PC-3 (cell line): ENCODE data around the gene ATOH8. TPM values are rescaled to one million over a fixed set of nuclear protein-coding genes. Genes with fewer than 3 reads are reported as not detected.

Source experiments
- ATAC-seq: fragments of 200-7000 bp; cut with Tn5 transposase; 2 replicates; pipeline ENCODE4 v1.9.1; 2020; ENCODE audit warnings: mild to moderate bottlenecking, moderate library complexity
- BruUV-seq: library from RNA; stranded (reverse); fragments of 400-500 nt; replicated peaks from 2 replicates; lab custom pipeline; 2021; lab: Mats Ljungman, UMichigan
- CTCF ChIA-PET: fragments of 300-600 bp; sonication (Branson Sonifier 250); formaldehyde crosslinking; loops from one replicate; lab custom pipeline; 2022; ENCODE audit warnings: antibody characterized with exemption; lab: Charles Lee
- POLR2A ChIA-PET: fragments of 300-600 bp; sonication (Branson Sonifier 250); formaldehyde crosslinking; loops from one replicate; lab custom pipeline; 2022; ENCODE audit warnings: antibody characterized with exemption; ENCODE audit not compliant: unreplicated experiment; lab: Charles Lee
- DNase-seq: peaks from one replicate; pipeline ENCODE4 v3.0.0-alpha.2; 2015
- H2AFZ ChIP-seq: fragments of 300-600 bp; sonication (generic); 2 replicates; pipeline ENCODE4 v1.6.0; 2016; ENCODE audit warnings: antibody characterized with exemption, low read length
- H3F3A ChIP-seq: fragments of 300-600 bp; sonication (generic); one replicate; pipeline ENCODE4 v1.6.0; 2017; ENCODE audit warnings: antibody characterized with exemption, low read length, control low read depth, mild to moderate bottlenecking; ENCODE audit not compliant: unreplicated experiment
- H3K27ac ChIP-seq: fragments of 300-600 bp; sonication (generic); 2 replicates; pipeline ENCODE4 v1.5.1; 2016; ENCODE audit warnings: mild to moderate bottlenecking, low read length
- H3K27me3 ChIP-seq: fragments of 300-600 bp; sonication (generic); 2 replicates; pipeline ENCODE4 v1.6.1; 2016; ENCODE audit warnings: low read length, mixed read lengths
- H3K36me3 ChIP-seq: fragments of 300-600 bp; sonication (generic); 2 replicates; pipeline ENCODE4 v1.6.1; 2016; ENCODE audit warnings: low read depth, mixed run types, low read length, mixed read lengths
- H3K4me1 ChIP-seq: fragments of 300-600 bp; sonication (generic); 2 replicates; pipeline ENCODE4 v1.5.1; 2016; ENCODE audit warnings: low read length; ENCODE audit not compliant: insufficient read depth
- H3K4me2 ChIP-seq: fragments of 300-600 bp; sonication (generic); 2 replicates; pipeline ENCODE4 v1.6.0; 2016; ENCODE audit warnings: low read length
- H3K4me3 ChIP-seq: fragments of 300-600 bp; sonication (generic); 2 replicates; pipeline ENCODE4 v1.5.1; 2016; ENCODE audit warnings: mild to moderate bottlenecking, low read length, mixed read lengths
- H3K79me2 ChIP-seq: fragments of 300-600 bp; sonication (generic); 2 replicates; pipeline ENCODE4 v1.6.1; 2017; ENCODE audit warnings: low read length, mixed read lengths
- H3K9ac ChIP-seq: fragments of 300-600 bp; sonication (generic); 2 replicates; pipeline ENCODE4 v1.6.0; 2016; ENCODE audit warnings: mild to moderate bottlenecking, low read length
- H3K9me2 ChIP-seq: fragments of 300-600 bp; sonication (generic); replicated peaks from 2 replicates; pipeline ENCODE4 v1.6.1; 2016; ENCODE audit warnings: mixed run types, low read length, mixed read lengths
- H3K9me3 ChIP-seq: fragments of 300-600 bp; sonication (generic); 2 replicates; pipeline ENCODE4 v1.6.1; 2016; ENCODE audit warnings: low read length, mixed read lengths
- H4K20me1 ChIP-seq: fragments of 300-600 bp; sonication (generic); 2 replicates; pipeline ENCODE4 v1.6.1; 2016; ENCODE audit warnings: low read length, mixed read lengths
- CTCF ChIP-seq: fragments of 300-600 bp; sonication (generic); conservative IDR thresholded peaks from 2 replicates; pipeline ENCODE4 v1.5.1; 2017; ENCODE audit warnings: antibody characterized with exemption, low read depth, mild to moderate bottlenecking, low read length
- EZH2 ChIP-seq: fragments of 300-600 bp; sonication (generic); IDR thresholded peaks from one replicate; pipeline ENCODE4 v1.6.1; 2017; ENCODE audit warnings: antibody characterized with exemption, mild to moderate bottlenecking, low read length; ENCODE audit not compliant: unreplicated experiment
- EZH2phosphoT487 ChIP-seq: fragments of 300-600 bp; sonication (generic); IDR thresholded peaks from 2 replicates; pipeline ENCODE4 v1.6.1; 2018; ENCODE audit warnings: mild to moderate bottlenecking, antibody characterized with exemption, low read length, borderline replicate concordance
- intact Hi-C: fragments of 100-400 bp; cut with micrococcal nuclease; formaldehyde crosslinking; loops from 2 replicates; pipeline ENCODE4 v1.9.0; 2023
- total RNA-seq: library from RNA; depleted of rRNA; stranded (reverse); fragments of >200 nt; gene quantifications from 2 replicates; pipeline ENCODE4 v1.2.3, GENCODE V29; 2014

Gene ATOH8
- total RNA-seq, 1 experiment from 2014 or later: 0.04 TPM

- DNase-seq (peak; percentile 22), ATAC-seq (no peak)
- Histone ChIP-seq H3K9me2 (no peaks in the 10 kb centered on the region), H3K79me2 (no peaks in the 10 kb centered on the region), H4K20me1 (no peaks in the 10 kb centered on the region), H3F3A (no peaks in the 10 kb centered on the region), H3K9ac (no peak overlapping the region), H3K36me3 (no peaks in the 10 kb centered on the region), H3K27me3 (no peaks in the 10 kb centered on the region), H3K4me2 (no peak overlapping the region), H2AFZ (no peak overlapping the region), H3K27ac (no peak overlapping the region), H3K9me3 (no peaks in the 10 kb centered on the region), H3K4me1 (peaks cover 11% of the 10 kb centered on the region), H3K4me3 (no peak overlapping the region)
- TF ChIP-seq EZH2phosphoT487 (no peak), EZH2 (no peak), CTCF (no peak)
- intact Hi-C loops: no loop called here
- ChIA-PET POLR2A (no interaction called here), CTCF (no interaction called here)
- no TSS peak for BruUV-seq
Measured at GRCh38 chr2:85737481-85737880, 16.3 kb upstream of the ATOH8 start.

- no peak overlapping the region for H3K4me2 ChIP-seq
- intact Hi-C loops: no loop called here
- no peak for TF ChIP-seq EZH2
- no peak for TF ChIP-seq CTCF
- no peak for TF ChIP-seq EZH2phosphoT487
- H3K27ac ChIP-seq: no peak overlapping the region
- H3K4me1 ChIP-seq: peaks cover 16% of the 10 kb centered on the region
- no peak overlapping the region for H3K4me3 ChIP-seq
- no peak overlapping the region for H3K9ac ChIP-seq
- ChIA-PET CTCF (no interaction called here), POLR2A (no interaction called here)
- H3K9me2 ChIP-seq: no peaks in the 10 kb centered on the region
- no peaks in the 10 kb centered on the region for H4K20me1 ChIP-seq
- H3K9me3 ChIP-seq: no peaks in the 10 kb centered on the region
- H3K36me3 ChIP-seq: no peaks in the 10 kb centered on the region
- no peak for ATAC-seq
- no peaks in the 10 kb centered on the region for H3F3A ChIP-seq
- no peaks in the 10 kb centered on the region for H3K79me2 ChIP-seq
- H2AFZ ChIP-seq: no peak overlapping the region
- no TSS peak for BruUV-seq
- H3K27me3 ChIP-seq: no peaks in the 10 kb centered on the region
- DNase-seq: no peak
Measured at GRCh38 chr2:85737961-85738360, 15.8 kb upstream of the ATOH8 start.

- H3K4me1 ChIP-seq: peaks cover 18% of the 10 kb centered on the region
- no peaks in the 10 kb centered on the region for H4K20me1 ChIP-seq
- no peak overlapping the region for H3K27ac ChIP-seq
- no peak overlapping the region for H3K9ac ChIP-seq
- no peak overlapping the region for H3K4me3 ChIP-seq
- intact Hi-C loops: no loop called here
- H3K9me2 ChIP-seq: no peaks in the 10 kb centered on the region
- BruUV-seq: no TSS peak
- TF ChIP-seq EZH2phosphoT487 (no peak), CTCF (no peak)
- POLR2A ChIA-PET: no interaction called here
- no peaks in the 10 kb centered on the region for H3F3A ChIP-seq
- H3K79me2 ChIP-seq: no peaks in the 10 kb centered on the region
- no peak for ATAC-seq
- CTCF ChIA-PET: no interaction called here
- H3K27me3 ChIP-seq: no peaks in the 10 kb centered on the region
- no peak overlapping the region for H2AFZ ChIP-seq
- H3K4me2 ChIP-seq: no peak overlapping the region
- H3K36me3 ChIP-seq: no peaks in the 10 kb centered on the region
- H3K9me3 ChIP-seq: no peaks in the 10 kb centered on the region
- DNase-seq: no peak
Measured at GRCh38 chr2:85740193-85740592, 13.6 kb upstream of the ATOH8 start.
